ENCODE measurements around the gene LRRC4C. TPM values are rescaled to one million over a fixed set of nuclear protein-coding genes. Genes with fewer than 3 reads are reported as not detected.
A peak's percentile ranks its signal among the peaks of the same experiment; 100 is the strongest.

Gene LRRC4C
- total RNA-seq, 3 donors from 2014 or later, result 0.29 to 4.1 TPM; not detected in 1

GRCh38 chr11:41313226-41313625 is 146.2 kb downstream of the LRRC4C start:
- no peaks in the 10 kb centered on the region for H3K9me3 ChIP-seq
- H3K36me3 ChIP-seq (ENCODE audit: low read depth), result no peaks in the 10 kb centered on the region
- intact Hi-C loops (cut with DNase I, micrococcal nuclease), result no loop called here
- no peak for DNase-seq
- TF ChIP-seq CTCF (IDR thresholded peaks at IDR 0.05), result no peak
- no peak overlapping the region for H3K4me3 ChIP-seq
- no peaks in the 10 kb centered on the region for H3K4me1 ChIP-seq (ENCODE audit: low read depth)
- no peak for ATAC-seq

- no peak overlapping the region for H3K4me3 ChIP-seq
- DNase-seq (no peak), ATAC-seq (no peak)
- TF ChIP-seq CTCF (IDR thresholded peaks at IDR 0.05), result no peak
- intact Hi-C loops (cut with DNase I, micrococcal nuclease), result no loop called here
- H3K36me3 ChIP-seq (ENCODE audit: low read depth), result no peaks in the 10 kb centered on the region
- no peaks in the 10 kb centered on the region for H3K4me1 ChIP-seq (ENCODE audit: low read depth)
- no peaks in the 10 kb centered on the region for H3K9me3 ChIP-seq
Observed at GRCh38 chr11:41309716-41310115, 149.7 kb downstream of the LRRC4C start.

- H3K36me3 ChIP-seq (ENCODE audit: low read depth), result no peaks in the 10 kb centered on the region
- H3K4me3 ChIP-seq, result no peak overlapping the region
- DNase-seq (no peak), ATAC-seq (peak; percentile 19)
- H3K4me1 ChIP-seq (ENCODE audit: low read depth), result no peaks in the 10 kb centered on the region
- TF ChIP-seq CTCF (IDR thresholded peaks at IDR 0.05), result no peak
- H3K9me3 ChIP-seq, result no peaks in the 10 kb centered on the region
- intact Hi-C loops (cut with DNase I, micrococcal nuclease), result no loop called here
Observed at GRCh38 chr11:41309111-41309522, 150.3 kb downstream of the LRRC4C start.

- no peak for DNase-seq
Observed at GRCh38 chr11:41308286-41308685, 151.2 kb downstream of the LRRC4C start.

GRCh38 chr11:41307296-41308080 is 152.0 kb downstream of the LRRC4C start:
- Histone ChIP-seq H3K9me3 (no peaks in the 10 kb centered on the region), H3K4me1 (ENCODE audit: low read depth) (no peaks in the 10 kb centered on the region), H3K4me3 (no peak overlapping the region), H3K36me3 (ENCODE audit: low read depth) (no peaks in the 10 kb centered on the region)
- no peak for TF ChIP-seq CTCF (IDR thresholded peaks at IDR 0.05)
- intact Hi-C loops (cut with DNase I, micrococcal nuclease), result no loop called here
- ATAC-seq, result no peak
- no peak for DNase-seq

More at GRCh38 chr11:41308286-41308685, 151.2 kb downstream of the LRRC4C start:
- Histone ChIP-seq H3K4me3 (no peak overlapping the region), H3K4me1 (ENCODE audit: low read depth) (no peaks in the 10 kb centered on the region), H3K9me3 (no peaks in the 10 kb centered on the region), H3K36me3 (ENCODE audit: low read depth) (no peaks in the 10 kb centered on the region)
- intact Hi-C loops (cut with DNase I, micrococcal nuclease), result no loop called here
- TF ChIP-seq CTCF (IDR thresholded peaks at IDR 0.05), result no peak
- no peak for ATAC-seq

All from mucosa of descending colon (tissue), 3 donors.